H9 (cell line): ENCODE results near the gene NRP1. TPM values are rescaled to one million over a fixed set of nuclear protein-coding genes. Genes with fewer than 3 reads are reported as not detected.

ENCODE experiments used
- DNase-seq: peaks from one replicate; pipeline ENCODE4 v3.0.0-alpha.2; 2017
- H2AFZ ChIP-seq: one replicate; pipeline ENCODE4 v1.6.1; 2013; ENCODE audit warnings: mild to moderate bottlenecking, low read length, control low read depth, moderate library complexity
- H2AK5ac ChIP-seq: 2 replicates; pipeline ENCODE4 v1.6.1; 2013; ENCODE audit warnings: low read length, control low read depth, mixed read lengths; ENCODE audit not compliant: insufficient read length
- H2BK120ac ChIP-seq: one replicate; pipeline ENCODE4 v1.6.1; 2013; ENCODE audit warnings: low read depth, mild to moderate bottlenecking, low read length, control low read depth, inconsistent platforms; ENCODE audit not compliant: poor library complexity, severe bottlenecking
- H2BK12ac ChIP-seq: 2 replicates; pipeline ENCODE4 v1.6.1; 2013; ENCODE audit warnings: low read length, control low read depth, mixed read lengths, low read depth; ENCODE audit not compliant: insufficient read length
- H2BK15ac ChIP-seq: 2 replicates; pipeline ENCODE4 v1.6.1; 2013; ENCODE audit warnings: low read depth, low read length, control low read depth
- H2BK20ac ChIP-seq: one replicate; pipeline ENCODE4 v1.6.1; 2013; ENCODE audit warnings: low read depth, mild to moderate bottlenecking, low read length, control low read depth, inconsistent platforms; ENCODE audit not compliant: poor library complexity, severe bottlenecking
- H2BK5ac ChIP-seq: 2 replicates; pipeline ENCODE4 v1.6.1; 2013; ENCODE audit warnings: low read length, control low read depth, mixed read lengths; ENCODE audit not compliant: insufficient read length
- H3K14ac ChIP-seq: 2 replicates; pipeline ENCODE4 v1.6.1; 2013; ENCODE audit warnings: low read length, control low read depth; ENCODE audit not compliant: insufficient read depth
- H3K18ac ChIP-seq: 2 replicates; pipeline ENCODE4 v1.6.1; 2013; ENCODE audit warnings: low read depth, mild to moderate bottlenecking, mixed read lengths, low read length, control low read depth; ENCODE audit not compliant: insufficient read length
- H3K23ac ChIP-seq: 2 replicates; pipeline ENCODE4 v1.6.1; 2013; ENCODE audit warnings: low read length, control low read depth, mixed read lengths, low read depth; ENCODE audit not compliant: insufficient read length
- H3K23me2 ChIP-seq: 2 replicates; pipeline ENCODE4 v1.6.1; 2013; ENCODE audit warnings: low read depth, mild to moderate bottlenecking, mixed read lengths, low read length, control low read depth; ENCODE audit not compliant: insufficient read length, poor library complexity, severe bottlenecking
- H3K27ac ChIP-seq: 2 replicates; pipeline ENCODE4 v1.5.1; 2013; ENCODE audit warnings: low read length, control low read depth, mixed read lengths, low read depth; ENCODE audit not compliant: insufficient read length
- H3K27me3 ChIP-seq: 2 replicates; pipeline ENCODE4 v1.6.1; 2013; ENCODE audit warnings: low read length, control low read depth, inconsistent platforms; ENCODE audit not compliant: insufficient read depth
- H3K4ac ChIP-seq: 2 replicates; pipeline ENCODE4 v1.6.1; 2013; ENCODE audit warnings: low read depth, mild to moderate bottlenecking, control low read depth, inconsistent platforms, low read length, moderate library complexity
- H3K4me1 ChIP-seq: 2 replicates; pipeline ENCODE4 v1.6.1; 2013; ENCODE audit warnings: low read length, control low read depth, inconsistent platforms; ENCODE audit not compliant: insufficient read depth
- H3K4me2 ChIP-seq: 2 replicates; pipeline ENCODE4 v1.6.1; 2013; ENCODE audit warnings: low read length, control low read depth, mixed read lengths; ENCODE audit not compliant: insufficient read length, insufficient read depth
- H3K56ac ChIP-seq: 2 replicates; pipeline ENCODE4 v1.6.1; 2013; ENCODE audit warnings: low read depth, mild to moderate bottlenecking, mixed read lengths, low read length, control low read depth; ENCODE audit not compliant: insufficient read length
- H3K79me1 ChIP-seq: 2 replicates; pipeline ENCODE4 v1.6.1; 2013; ENCODE audit warnings: low read depth, mild to moderate bottlenecking, moderate library complexity, low read length, control low read depth, inconsistent platforms; ENCODE audit not compliant: insufficient read depth, poor library complexity, severe bottlenecking
- H3K79me2 ChIP-seq: 2 replicates; pipeline ENCODE4 v1.6.1; 2013; ENCODE audit warnings: low read length, control low read depth, inconsistent platforms; ENCODE audit not compliant: insufficient read depth
- H3K9ac ChIP-seq: 2 replicates; pipeline ENCODE4 v1.6.1; 2013; ENCODE audit warnings: low read length, control low read depth, mixed read lengths; ENCODE audit not compliant: insufficient read length; ENCODE audit errors: extremely low read depth
- H3K9me3 ChIP-seq: one replicate; pipeline ENCODE4 v1.6.1; 2013; ENCODE audit warnings: low read depth, low read length, inconsistent platforms; ENCODE audit not compliant: control insufficient read depth
- H3T11ph ChIP-seq: one replicate; pipeline ENCODE4 v1.6.1; 2013; ENCODE audit warnings: mild to moderate bottlenecking, low read length, control low read depth, inconsistent platforms
- H4K20me1 ChIP-seq: one replicate; pipeline ENCODE4 v1.6.1; 2013; ENCODE audit not compliant: control insufficient read depth, insufficient read length, insufficient read depth
- H4K5ac ChIP-seq: 2 replicates; pipeline ENCODE4 v1.6.1; 2013; ENCODE audit warnings: low read depth, mild to moderate bottlenecking, mixed read lengths, low read length, control low read depth; ENCODE audit not compliant: insufficient read length
- H4K8ac ChIP-seq: replicated peaks from 2 replicates; pipeline ENCODE4 v1.6.1; 2013; ENCODE audit warnings: low read length, control low read depth, mixed read lengths, low read depth; ENCODE audit not compliant: insufficient read length
- H4K91ac ChIP-seq: 2 replicates; pipeline ENCODE4 v1.6.1; 2013; ENCODE audit warnings: low read depth, mild to moderate bottlenecking, moderate library complexity, mixed read lengths, low read length, control low read depth; ENCODE audit not compliant: insufficient read length
- H3K27ac Mint-ChIP-seq, 3 experiments: 2 replicates in 2 of 3; 3 replicates in 1 of 3; pipeline ENCODE4 v1.8.0; 2020 to 2021; ENCODE audit warnings: mixed read lengths in 3 of 3, mild to moderate bottlenecking in 1 of 3, moderate library complexity in 1 of 3
- H3K27me3 Mint-ChIP-seq: 2 replicates; pipeline ENCODE4 v1.8.0; 2021; ENCODE audit warnings: low read depth, mild to moderate bottlenecking, moderate library complexity, mixed read lengths
- H3K36me3 Mint-ChIP-seq, 3 experiments: 2 replicates in 2 of 3; 3 replicates in 1 of 3; pipeline ENCODE4 v1.8.0; 2020 to 2021; ENCODE audit warnings: low read depth in 3 of 3, mixed read lengths in 3 of 3; ENCODE audit not compliant: insufficient read depth in 1 of 3
- H3K4me1 Mint-ChIP-seq, 2 experiments: 2 replicates each; pipeline ENCODE4 v1.8.0; 2020; ENCODE audit warnings: mixed read lengths in 2 of 2
- H3K4me3 Mint-ChIP-seq, 2 experiments: 2 replicates in 1 of 2; 3 replicates in 1 of 2; pipeline ENCODE4 v1.8.0; 2020 to 2021; ENCODE audit warnings: mild to moderate bottlenecking in 2 of 2, mixed read lengths in 2 of 2, moderate library complexity in 1 of 2
- H3K9me3 Mint-ChIP-seq, 2 experiments: 2 replicates in 1 of 2; 3 replicates in 1 of 2; pipeline ENCODE4 v1.8.0; 2020; ENCODE audit warnings: mild to moderate bottlenecking in 2 of 2, mixed read lengths in 2 of 2, moderate library complexity in 1 of 2
- CTCF ChIP-seq: fragments of 200-600 bp; sonication (generic); conservative IDR thresholded peaks from 3 replicates; pipeline ENCODE4 v1.8.0; 2021; ENCODE audit warnings: antibody characterized with exemption, mild to moderate bottlenecking
- WGBS: extraction: QIAGEN DNeasy Blood & Tissue Kit; methylation state at CpG from one replicate; pipeline ENCODE4 v1.1.7; 2013; ENCODE audit warnings: missing lambda C conversion rate, low lambda C conversion rate, mixed read lengths; ENCODE audit not compliant: insufficient read length; ENCODE audit errors: extremely low coverage; 5-methylcytosine and 5-hydroxymethylcytosine counted together
- total RNA-seq: library from RNA; stranded (reverse); gene quantifications from 2 replicates; pipeline ENCODE4 v1.2.1, GENCODE V29; 2021

NRP1 gene
- total RNA-seq, 1 experiment from 2014 or later, result 4.6 TPM

DNA sequence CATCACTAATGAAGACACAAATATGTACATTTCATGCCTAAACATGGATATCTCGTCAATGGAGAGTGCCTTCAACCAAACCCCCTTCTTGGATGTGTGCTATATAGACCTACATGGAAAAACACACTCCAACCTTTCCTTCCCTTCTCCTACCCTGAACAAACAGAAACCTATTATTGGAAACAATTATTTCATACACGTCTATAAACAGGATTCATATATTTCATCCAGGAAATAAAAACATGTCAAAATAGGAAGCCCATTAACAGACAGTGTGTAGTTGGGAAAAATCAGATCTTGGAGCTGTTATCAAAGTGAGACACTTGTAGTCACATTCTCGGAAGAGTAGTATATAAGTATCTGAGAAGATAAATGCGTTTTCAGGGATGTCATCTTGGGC lies 81.1 kb downstream of the NRP1 start:
- TF ChIP-seq CTCF, result no peak

More for the DNA sequence above, 81.1 kb downstream of the NRP1 start:
- H2BK120ac ChIP-seq, result no peak overlapping the region
- H4K20me1 ChIP-seq, result no peaks in the 10 kb centered on the region
- H3K9me3 Mint-ChIP-seq, result no peaks in the 10 kb centered on the region
- H2AFZ ChIP-seq, result no peak overlapping the region
- H2BK12ac ChIP-seq, result no peak overlapping the region
- H3K4me3 Mint-ChIP-seq, result no peak overlapping the region
- no peak overlapping the region for H4K91ac ChIP-seq
- no peaks in the 10 kb centered on the region for H3K79me1 ChIP-seq
- H2AK5ac ChIP-seq, result no peak overlapping the region
- H3K4me1 ChIP-seq, result no peaks in the 10 kb centered on the region
- peaks cover 5 to 7% of the 10 kb centered on the region in 2 experiments for H3K4me1 Mint-ChIP-seq
- no peaks in the 10 kb centered on the region; a peak in 1 of 7 replicates for H3K36me3 Mint-ChIP-seq
- DNase-seq, result no peak
- no peak overlapping the region for H3K23ac ChIP-seq
- H3K18ac ChIP-seq, result no peak overlapping the region
- no peaks in the 10 kb centered on the region for H3K23me2 ChIP-seq
- no peak overlapping the region for H3K56ac ChIP-seq
- no peak overlapping the region for H3K27ac Mint-ChIP-seq
- no peak overlapping the region for H2BK20ac ChIP-seq
- H2BK15ac ChIP-seq, result no peak overlapping the region
- H3K27ac ChIP-seq, result no peak overlapping the region
- H3K14ac ChIP-seq, result no peak overlapping the region
- H3K79me2 ChIP-seq, result no peaks in the 10 kb centered on the region
- no peaks in the 10 kb centered on the region for H3K27me3 ChIP-seq
- no peak overlapping the region for H3T11ph ChIP-seq
- no peaks in the 10 kb centered on the region for H3K9me3 ChIP-seq
- WGBS, result no CpG with 5 or more reads among the region's 4 CpGs
- H2BK5ac ChIP-seq, result no peak overlapping the region
- H3K27me3 Mint-ChIP-seq, result peaks cover 1% of the 10 kb centered on the region; the same call in 1 of the 2 replicates
- no peak overlapping the region for H4K8ac ChIP-seq
- no peak overlapping the region for H3K4me2 ChIP-seq
- H3K9ac ChIP-seq, result no peak overlapping the region
- H4K5ac ChIP-seq, result no peak overlapping the region
- H3K4ac ChIP-seq, result no peak overlapping the region
